Testis (tissue), 2 donors: Measurements from ENCODE around the gene RHEB.

ENCODE experiments used
- CTCF ChIP-seq, 3 experiments: fragments of 450-650 bp in 2 of 3; fragments of 200-600 bp in 1 of 3; sonication (generic) in 1 of 3; IDR thresholded peaks; one replicate each; pipeline ENCODE4 v1.5.1; 2016 to 2019; ENCODE audit warnings: antibody characterized with exemption in 3 of 3, mild to moderate bottlenecking in 2 of 3, moderate library complexity in 1 of 3
- POLR2A ChIP-seq: fragments of 450-650 bp; IDR thresholded peaks from one replicate; pipeline ENCODE4 v1.6.1; 2017; ENCODE audit warnings: antibody characterized with exemption, mild to moderate bottlenecking, moderate library complexity

GRCh38 chr7:151477867-151478266, 41.8 kb downstream of the RHEB start:
- no peak for TF ChIP-seq CTCF (IDR thresholded peaks at IDR 0.05)
- TF ChIP-seq POLR2A: no peak
